GM21526 (cell line): ENCODE data around the gene CYTIP.
"Not testable (repeated sequence)": the region's sequence is repeated elsewhere in the genome, so short reads cannot be mapped to it uniquely, and the experiment has no call there.

Experiments used
- ATAC-seq: cut with Tn5 transposase; IDR thresholded peaks from one replicate; pipeline ENCODE4 v1.9.1; 2021; ENCODE audit warnings: moderate library complexity; ENCODE audit not compliant: unreplicated experiment, low FRiP score

Gene CYTIP

DNA sequence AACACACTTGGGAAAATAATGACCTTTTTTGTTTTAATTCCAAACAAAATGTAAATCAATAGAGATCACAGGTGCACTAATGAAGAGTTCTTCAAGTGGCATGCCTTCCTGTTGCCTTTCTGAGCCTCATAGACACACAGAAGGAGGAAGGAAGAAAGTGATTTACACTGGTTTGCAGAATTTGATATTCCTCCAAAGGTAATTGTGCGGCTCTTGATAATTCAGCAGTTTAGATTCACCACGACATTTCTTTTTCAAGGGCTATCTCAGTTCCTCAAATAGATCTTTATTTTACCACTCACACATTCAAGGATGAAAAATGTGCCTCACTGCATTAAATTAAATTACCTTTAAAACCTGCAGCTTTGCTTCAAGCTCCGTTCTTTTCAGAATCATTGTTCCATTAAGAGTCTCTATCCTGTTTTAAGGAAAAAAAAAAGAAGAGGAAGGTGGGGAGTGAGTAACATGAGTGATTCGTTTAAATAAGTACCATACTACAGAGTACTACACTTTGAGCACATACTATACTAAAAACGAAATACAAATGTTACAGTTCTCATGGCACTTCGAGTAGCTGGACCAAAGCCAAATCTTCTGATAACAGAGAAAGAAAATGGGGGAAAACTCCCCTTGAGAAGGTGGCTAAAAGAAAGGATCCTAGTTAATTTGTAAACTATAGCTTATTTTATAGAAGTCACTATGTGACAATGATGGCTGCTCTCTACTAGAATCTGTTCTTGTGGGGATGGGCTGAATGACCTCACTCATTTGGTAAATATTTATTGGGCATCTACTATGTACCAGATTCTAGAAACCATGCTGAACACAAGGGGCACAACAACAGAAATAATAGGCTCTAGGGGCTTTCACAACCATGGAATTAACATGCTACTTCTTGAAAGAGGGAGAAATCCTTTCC lies 16.6 kb downstream of the CYTIP start:
- ATAC-seq = no peak

DNA sequence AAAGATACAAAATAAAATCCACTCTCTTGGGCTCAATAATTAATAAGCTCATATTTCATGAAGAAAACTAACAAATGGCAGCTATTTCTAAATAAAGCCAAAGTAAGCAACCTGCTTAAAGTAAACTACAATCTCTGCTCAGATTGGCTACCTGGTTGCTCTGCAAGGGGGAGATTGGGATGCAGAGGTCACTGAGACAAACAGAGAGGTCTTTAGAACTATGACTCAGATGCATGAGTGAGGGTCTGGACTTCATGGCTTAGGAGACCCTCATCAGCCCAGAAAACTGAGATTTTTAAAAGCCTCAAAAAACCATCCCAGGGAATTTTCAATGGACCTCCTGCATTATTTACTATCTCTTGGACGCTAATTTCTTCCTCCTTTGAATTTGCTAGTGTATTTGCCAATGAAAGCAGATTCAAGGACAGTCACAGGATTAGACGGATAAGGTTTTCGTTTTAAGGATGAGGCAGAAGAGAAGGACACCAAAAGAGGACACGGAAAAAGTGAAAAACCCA lies 17.4 kb downstream of the CYTIP start:
- ATAC-seq = no peak

DNA sequence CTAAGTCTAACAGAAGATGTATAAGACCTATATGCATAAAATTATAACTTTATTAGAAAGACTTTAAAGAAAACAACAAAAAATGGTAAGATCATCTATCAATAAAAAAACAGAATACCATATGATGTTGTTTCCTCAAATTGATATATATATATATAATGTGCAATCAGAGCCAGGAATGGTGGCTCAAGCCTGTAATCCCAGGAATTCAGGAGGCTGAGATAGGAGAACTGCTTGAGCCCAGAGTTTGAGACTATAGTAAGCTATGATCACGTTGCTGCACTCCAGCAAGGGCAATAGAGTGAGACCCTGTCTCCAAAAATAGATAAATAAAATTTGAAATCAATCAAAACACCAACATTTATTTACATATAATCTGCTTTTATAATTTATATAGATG lies 19.5 kb downstream of the CYTIP start:
- ATAC-seq = no peak

DNA sequence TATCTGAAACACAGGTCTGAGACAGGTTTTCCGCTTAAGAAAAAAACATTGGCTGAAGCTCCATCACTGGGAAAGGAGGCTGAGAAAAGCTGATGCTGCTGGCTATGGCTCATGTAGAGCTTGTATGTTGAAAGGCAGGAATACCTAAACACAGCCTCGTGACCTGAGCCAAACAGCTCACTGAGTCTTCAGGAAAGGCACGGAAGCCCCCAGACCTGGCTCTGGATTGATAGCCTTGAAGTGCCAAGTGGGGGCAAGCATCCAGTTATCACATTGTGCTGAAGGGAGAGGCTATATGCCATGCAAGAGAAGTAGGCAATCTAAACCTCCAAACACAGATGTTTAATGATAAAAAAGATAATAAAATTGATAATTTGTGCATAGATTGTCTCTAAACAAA lies 21.9 kb downstream of the CYTIP start:
- no peak for ATAC-seq

DNA sequence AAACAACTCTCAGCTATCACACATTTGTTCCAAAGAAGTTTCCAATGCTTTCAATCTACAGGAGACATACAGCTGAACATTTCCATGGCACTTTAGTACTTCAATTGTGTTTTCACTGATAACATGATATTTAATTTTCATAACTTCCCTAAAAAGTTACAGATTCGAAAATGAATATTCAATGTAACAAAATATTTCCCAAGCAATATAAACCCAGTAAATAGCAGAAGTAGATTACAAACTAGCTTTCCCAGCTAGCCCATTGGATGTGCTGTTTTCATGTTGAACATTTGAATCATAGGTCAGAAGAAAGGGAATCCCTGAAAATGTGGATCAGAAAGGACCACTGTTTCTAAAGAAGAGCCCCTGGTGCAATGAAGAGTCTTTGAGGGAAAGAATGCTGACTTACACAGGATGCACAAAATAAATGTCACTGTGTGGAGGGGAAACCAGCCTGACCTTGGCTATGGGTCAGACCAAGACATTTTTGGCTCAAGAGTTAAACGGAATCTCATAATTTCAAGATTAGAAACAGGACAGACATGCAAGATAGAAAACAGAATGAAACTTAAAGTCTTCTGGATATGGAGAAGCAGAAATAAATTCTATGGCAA lies 22.5 kb downstream of the CYTIP start:
- ATAC-seq = no peak

DNA sequence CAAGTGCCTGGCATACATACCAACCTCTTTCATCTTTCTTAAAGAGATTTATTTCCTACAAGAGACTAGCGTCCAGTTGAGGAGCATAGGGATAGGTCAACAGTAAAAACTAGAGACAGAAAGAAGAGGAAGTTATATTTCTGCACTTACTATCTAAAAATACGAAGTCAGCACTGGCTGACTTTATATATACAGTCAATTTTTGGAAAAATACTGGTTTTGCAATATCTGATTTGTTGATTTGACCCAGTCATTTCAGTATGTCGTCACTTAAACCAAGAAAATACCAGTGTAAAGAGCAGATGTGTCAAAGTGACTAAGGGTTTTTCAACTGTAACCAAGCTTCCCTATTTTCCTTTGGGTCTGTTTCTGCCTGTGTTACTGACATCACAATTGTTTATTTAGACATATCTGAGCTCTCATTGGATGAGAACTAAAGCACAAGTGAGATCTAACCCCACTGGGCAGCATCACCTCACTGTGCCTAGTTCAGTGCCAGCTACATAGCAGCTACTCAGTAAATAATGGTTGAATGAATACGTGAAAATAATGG lies 23.0 kb downstream of the CYTIP start:
- peak; percentile 42 for ATAC-seq

DNA sequence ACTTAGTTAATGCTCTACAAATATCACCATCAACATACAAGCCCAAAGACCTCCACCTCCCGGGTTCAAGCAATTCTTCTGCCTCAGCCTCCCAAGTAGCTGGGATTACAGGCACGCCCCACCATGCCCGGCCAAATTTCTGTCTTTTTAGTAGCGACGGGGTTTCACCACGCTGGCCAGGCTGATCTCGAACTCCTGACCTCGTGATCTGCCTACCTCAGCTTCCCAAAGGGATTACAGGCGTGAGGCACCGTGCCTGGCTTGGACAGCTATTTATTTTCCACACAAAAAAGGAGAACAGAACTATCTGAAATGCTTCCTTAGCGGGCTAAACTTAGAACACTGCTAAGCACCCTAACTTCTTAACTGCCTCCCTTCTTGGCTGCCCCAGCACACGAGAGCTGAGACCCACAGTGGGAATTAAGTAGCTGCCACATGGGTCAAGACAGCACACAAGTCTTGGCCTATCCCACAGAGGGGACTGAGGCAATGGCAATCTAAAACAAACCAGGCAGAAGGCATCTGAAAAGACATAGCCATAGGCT lies 24.8 kb downstream of the CYTIP start:
- ATAC-seq = no peak

DNA sequence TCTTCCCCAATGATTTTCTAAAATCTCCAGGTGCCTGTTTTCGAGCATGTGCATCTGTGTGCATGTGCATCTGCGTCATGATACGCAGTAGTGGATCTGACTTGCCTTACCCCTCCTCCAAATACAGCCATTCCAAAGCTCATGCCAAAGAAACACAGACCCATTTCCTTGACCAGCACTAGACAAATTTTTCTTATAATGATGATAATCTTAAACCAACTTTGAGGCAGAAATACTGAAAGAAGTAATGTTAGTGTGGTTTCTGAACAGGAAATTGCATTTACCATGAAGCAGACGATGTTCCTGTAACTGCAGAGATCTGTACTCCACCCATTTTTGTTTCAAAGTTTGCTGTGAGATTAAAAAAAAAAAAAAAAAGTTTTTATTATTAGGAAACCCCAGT lies 25.6 kb downstream of the CYTIP start:
- ATAC-seq = no peak

DNA sequence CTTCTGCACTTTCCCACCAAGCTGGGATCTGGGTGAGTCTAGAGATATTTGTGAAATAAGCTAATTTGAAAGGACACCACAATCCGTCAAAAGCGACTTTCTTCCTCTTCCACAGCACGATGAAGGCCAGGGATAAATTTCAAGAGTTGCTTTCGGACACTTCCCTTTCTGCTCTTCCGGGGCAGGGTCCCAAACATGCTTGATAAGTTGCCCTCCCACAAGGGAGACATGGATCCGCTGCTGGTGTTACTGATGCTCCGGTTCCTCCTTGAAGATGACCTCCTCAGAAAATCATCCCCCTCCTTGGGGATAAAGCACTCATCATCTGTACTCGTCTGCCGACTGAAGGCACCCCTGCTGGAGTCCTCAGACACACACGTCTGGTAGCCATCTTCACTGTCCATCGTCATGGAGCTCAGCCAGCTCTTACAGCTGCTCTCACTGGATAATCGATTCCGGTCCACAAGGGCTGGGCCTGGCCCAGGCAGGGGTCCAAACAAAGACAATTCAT lies 28.2 kb downstream of the CYTIP start:
- no peak for ATAC-seq

DNA sequence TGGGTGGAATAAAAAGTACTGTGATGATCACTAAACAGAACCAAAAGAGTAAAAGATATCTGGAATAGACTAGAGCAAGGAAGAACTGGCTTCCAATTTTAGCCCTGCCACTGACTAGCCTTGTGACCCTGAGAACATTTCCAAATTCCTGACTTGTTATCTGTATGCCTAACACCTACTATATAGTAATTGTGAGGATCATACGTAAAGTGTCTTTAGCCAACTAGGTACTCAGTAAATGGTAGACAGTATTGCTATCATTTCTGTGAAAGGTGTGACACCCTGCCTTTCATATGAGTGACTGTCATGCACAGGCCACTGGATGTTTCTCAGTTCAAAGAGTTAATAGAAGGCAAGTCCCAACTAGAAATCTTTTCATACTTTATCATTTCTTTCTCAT lies 29.8 kb downstream of the CYTIP start:
- peak; percentile 31 for ATAC-seq

DNA sequence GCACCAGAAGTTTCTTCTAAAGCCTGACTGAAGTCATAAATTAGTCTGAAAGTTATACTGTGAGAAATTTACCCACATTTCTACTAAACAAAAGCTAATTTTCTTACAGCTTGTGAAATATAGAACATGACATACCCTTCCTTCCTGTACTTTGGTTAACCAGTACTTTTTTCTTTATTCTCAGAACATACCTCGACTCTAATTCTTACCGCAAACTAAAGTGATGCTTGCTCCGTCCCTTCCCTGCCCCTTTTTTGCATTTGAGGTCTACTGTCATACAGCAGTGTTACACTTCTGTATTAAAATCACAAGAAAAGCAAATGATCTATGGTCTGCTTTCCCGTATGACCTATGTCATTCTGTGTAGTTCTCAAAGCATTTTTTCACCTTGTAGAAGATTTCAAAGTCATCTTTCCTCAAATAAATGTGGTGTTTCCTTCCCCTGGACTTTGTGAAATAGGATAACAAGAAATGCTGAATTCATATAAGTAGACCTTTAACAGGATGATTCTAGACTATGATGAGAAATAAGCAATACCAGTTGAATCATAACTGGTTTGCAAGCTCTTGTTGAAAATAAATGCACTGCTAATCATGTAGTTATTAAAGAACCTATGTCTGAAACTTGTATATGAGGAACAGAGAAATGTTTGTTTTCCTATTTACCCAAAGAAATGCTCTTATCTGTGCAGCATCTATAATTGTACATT lies 30.4 kb downstream of the CYTIP start:
- ATAC-seq = peak; percentile 79

DNA sequence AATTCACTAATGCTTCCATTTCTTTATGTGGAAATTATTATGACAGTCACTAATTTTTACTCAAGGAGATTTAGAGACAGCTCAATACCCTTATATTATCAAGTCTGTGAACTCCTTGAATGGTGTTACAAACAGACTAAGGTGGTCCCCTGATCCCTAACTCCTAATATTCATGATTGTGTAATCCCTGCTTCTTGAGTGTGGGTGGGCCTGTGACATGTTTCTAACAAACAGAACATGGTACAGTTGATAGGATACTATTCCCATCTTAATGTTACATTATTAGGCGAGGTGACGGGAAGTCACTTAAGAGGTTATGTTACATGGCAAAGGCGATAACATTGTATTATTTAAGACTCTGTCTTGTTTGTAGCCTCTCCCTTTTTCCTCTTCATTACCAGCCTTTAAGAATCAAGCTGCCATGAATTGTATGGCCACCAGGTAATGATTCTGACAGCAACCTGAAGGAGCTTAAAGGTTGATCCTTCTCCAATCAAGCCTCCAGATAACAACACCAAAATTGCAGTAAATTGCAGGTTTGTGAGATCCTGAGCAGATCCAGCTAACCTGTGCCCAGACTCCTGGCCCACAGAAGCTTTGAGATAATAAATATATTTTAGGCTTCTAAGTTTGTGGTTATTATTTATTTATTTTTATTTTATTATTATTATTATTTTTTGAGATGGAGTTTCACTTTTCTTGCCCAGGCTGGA lies 32.1 kb downstream of the CYTIP start:
- no peak for ATAC-seq

DNA sequence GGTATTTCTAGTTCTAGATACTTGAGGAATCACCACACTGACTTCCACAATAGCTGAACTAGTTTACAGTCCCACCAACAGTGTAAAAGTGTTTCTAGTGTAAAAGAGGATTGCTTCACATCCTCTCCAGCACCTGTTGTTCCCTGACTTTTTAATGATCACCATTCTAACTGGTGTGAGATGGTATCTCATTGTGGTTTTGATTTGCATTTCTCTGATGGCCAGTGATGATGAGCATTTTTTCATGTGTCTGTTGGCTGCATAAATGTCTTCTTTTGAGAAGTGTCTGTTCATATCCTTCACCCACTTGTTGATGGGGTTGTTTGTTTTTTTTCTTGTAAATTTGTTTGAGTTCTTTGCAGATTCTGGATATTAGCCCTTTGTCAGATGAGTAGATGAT lies 38.5 kb downstream of the CYTIP start:
- not testable (repeated sequence) for ATAC-seq

DNA sequence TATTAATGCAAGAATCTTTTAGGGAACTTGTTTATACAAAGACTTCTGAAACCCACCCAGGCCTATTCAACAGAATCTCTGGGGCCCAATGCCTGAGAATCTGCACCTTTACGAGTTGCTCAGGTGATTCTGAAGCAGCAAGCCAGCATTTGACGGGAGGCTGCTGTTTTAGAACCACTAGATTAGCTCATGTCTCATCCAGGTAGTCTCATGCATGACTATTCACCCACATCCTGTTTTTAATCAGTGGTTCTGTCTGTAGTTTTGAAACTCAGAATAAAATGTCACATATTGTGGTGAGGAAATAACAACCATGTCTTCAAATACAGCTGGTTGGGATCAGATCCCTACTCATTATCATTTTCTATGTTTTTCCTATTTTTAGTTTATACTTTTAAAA lies 39.5 kb downstream of the CYTIP start:
- ATAC-seq = peak; percentile 97

DNA sequence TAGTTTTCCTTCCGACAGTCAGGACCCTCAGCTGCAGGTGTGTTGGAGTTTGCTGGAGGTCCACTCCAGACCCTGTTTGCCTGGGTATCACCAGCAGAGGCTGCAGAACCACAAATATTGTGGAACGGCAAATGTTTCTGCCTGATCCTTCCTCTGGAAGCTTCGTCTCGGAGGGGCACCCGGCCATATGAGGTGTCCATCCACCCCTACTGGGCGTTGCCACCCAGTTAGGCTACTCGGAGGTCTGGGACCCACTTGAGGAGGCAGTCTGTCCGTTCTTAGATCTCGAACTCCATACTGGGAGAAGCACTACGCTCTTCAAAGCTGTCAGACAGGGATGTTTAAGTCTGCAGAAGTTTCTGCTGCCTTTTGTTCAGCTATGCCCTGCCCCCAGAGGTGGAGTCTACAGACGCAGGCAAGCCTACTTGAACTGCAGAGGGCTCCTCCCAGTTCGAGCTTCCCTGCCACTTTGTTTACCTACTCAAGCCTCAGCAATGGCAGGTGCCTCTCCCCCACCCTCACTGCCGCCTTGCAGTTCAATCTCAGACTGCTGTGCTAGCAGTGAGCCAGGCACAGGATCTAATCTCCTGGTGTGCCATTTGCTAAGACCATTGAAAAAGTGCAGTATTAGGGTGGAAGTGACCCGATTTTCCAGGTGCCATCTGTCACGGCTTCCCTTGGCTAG lies 40.9 kb downstream of the CYTIP start:
- not testable (repeated sequence) for ATAC-seq

DNA sequence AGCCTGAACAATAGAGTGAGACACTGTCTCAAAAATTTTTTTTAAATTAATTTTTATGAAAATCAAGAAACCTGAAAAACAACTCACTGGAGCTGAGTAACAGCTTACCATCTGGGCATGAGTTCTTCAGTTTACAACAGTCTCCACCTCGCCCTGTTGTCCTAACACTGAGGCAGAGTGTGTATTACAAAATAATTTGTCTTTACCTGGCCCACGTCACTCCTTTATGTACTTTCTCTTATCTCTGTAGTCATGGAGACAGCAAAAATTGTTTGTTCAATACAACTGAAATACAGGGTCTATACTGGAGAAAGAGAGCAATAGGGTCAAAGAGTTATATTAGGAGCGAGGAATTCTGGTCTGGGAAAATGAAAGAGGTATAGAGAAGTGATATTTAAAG lies 48.1 kb downstream of the CYTIP start:
- no peak for ATAC-seq

DNA sequence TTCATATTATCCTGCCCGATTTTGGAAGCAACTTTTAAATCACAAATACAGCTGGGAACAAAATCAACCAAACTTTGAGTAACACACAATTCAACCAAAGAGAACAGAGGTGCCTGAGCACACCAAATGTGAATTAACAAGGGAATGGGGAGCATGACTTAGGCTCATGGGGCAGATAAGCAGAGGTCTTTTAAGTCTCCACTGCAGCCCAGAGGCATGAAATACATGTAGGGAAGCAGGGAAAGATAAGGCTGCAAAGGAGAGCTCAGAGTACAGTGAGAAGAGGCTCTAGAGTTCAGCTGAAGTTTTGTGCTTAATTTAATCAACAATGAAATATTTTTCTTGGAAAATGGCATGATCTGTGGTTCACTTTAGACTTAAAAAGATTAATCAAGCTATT lies 49.0 kb downstream of the CYTIP start:
- no peak for ATAC-seq

DNA sequence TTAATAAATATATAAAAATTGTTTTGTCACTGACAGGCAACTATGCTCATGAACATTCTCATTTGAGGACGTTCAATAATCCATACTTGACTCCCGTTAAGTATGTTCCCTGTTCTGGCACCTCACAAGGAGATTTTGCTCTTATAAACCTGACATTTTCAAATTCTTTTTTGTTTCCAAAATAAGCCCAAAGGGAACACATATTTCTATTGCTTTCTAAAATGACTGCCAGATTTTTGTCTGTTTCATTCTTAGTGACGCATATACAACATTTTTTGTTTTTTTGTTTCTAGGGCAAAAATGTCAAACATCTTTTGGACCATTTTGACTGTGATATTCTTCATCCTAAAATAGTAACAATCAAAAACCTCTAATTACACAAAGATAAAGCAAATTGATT lies 50.5 kb downstream of the CYTIP start:
- no peak for ATAC-seq

DNA sequence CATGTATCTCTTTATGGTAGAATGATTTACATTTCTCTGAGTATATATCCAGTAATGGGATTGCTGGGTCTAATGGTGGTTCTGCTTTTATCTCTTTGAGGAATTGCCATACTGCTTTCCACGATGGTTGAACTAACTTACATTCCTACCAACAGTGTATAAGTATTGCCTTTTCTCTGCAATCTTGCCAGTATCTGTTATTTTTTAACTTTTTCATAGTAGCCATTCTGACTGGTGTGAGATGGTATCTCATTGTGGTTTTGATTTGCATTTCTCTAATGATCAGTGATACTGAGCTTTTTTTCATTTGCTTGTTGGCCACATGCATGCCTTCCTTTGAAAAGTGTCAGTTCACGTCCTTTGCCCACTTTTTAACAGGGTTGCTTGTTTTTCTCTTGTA lies 55.1 kb downstream of the CYTIP start:
- ATAC-seq = no peak
